ENCODE data around the gene ADD2. TPM values are rescaled to one million over a fixed set of nuclear protein-coding genes. Genes with fewer than 3 reads are reported as not detected.

Gene ADD2
- total RNA-seq, 1 donor from 2014 or later, result 2.6 TPM

GRCh38 chr2:70789304-70790135, 21.5 kb upstream of the ADD2 start:
- DNase-seq (ENCODE audit: low read depth, low spot score), result peak; percentile 13

DNA sequence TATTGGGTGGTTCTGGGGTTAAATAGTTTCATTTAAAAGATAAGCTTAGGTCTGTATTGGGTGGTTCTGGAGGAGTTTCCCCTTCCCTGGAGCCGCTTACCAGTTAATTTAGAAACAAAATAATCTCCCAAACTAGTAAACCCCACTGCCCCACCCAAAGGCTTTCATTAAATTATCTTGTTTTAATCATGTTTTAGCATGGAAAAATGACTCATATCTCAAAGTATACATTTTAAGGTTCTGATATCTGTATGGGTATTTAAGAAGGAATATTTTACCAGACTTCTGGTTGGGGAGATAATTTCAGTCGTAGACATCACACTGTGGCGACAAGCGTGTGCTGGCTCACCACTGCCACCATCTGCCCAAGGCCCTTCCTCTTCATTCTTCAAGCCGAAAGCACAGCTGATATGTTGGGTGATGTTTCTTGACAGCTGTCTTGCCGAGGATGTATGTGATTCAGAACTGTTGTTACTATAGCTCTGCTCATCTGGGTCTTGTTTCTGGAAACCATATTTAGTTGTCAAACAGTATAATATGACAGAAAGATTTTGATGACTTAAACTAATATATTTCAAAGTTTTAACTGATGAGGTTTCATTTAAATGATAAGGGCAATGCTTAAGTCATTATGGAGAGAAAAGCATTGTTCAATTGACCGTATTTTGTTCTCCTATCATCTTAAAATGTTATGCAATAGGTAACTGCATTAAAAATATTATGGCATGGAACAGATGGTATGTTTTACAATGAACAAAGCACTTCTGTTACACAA, 17.3 kb upstream of the ADD2 start:
- DNase-seq (ENCODE audit: low read depth, low spot score), result no peak

DNA sequence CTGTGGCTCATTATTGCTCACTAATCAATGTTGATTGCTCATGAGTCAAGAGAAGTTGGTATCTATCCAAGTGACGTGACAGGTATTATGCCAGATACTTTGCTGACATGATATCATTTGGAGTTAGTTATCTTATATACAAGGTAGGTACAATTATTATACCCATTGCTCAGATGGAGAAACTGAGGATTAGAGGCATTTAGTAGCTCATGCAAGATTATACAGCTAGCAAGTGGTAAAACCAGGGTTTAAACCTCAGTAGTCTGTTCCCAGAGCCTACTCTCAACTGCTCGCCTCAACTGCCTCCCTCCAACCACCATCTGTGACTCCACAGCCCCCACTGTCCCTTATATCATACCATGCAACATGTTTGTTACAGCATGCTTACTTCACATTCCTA, 16.3 kb upstream of the ADD2 start:
- no peak for DNase-seq (ENCODE audit: low read depth, low spot score)

GRCh38 chr2:70779911-70780545, 12.0 kb upstream of the ADD2 start:
- no peak for DNase-seq (ENCODE audit: low read depth, low spot score)

GRCh38 chr2:70779491-70779890, 11.5 kb upstream of the ADD2 start:
- DNase-seq (ENCODE audit: low read depth, low spot score), result no peak

DNA sequence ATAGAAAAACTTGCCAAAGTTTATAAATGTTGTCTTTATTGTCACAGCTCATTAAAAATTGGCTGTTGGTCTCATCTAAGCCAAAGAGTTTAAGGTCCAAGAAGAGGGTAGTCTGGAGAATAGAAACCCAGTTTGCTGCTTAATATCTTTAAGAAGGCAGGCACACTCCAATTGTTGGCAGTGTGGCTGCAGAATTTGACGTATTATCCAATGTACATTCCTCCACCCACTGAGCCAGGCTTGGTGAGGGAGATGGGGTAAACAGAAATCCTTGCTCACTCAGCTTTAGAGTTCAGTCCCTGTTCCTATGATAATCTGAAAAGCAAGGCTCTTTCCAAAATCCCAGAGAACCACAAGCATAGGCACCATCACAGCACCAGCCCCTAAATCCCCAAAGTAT, 10.7 kb upstream of the ADD2 start:
- DNase-seq (ENCODE audit: low read depth, low spot score), result no peak

GRCh38 chr2:70777450-70777849, 9.4 kb upstream of the ADD2 start:
- no peak for DNase-seq (ENCODE audit: low read depth, low spot score)

DNA sequence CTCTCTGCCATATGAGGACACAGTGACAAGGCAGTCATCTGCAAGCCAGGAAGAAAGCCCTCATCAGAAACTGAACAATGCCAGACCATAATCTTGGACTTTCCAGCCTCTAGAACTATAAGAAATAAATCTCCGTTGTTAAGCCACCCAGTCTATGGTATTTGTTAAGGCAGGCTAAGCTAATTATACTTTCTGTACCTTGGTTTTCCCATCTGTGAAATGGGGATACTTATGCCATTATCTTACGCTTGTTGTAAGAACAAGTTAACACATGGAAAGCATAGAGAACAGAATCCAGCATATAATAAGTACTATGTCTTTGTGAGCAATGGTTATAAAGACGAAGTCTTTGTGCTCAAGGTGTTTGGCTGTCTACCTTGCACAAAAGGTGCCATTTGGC, 8.3 kb upstream of the ADD2 start:
- no peak for DNase-seq (ENCODE audit: low read depth, low spot score)

- DNase-seq (ENCODE audit: low read depth, low spot score), result no peak
Observed at GRCh38 chr2:70775141-70775540, 7.1 kb upstream of the ADD2 start.

DNA sequence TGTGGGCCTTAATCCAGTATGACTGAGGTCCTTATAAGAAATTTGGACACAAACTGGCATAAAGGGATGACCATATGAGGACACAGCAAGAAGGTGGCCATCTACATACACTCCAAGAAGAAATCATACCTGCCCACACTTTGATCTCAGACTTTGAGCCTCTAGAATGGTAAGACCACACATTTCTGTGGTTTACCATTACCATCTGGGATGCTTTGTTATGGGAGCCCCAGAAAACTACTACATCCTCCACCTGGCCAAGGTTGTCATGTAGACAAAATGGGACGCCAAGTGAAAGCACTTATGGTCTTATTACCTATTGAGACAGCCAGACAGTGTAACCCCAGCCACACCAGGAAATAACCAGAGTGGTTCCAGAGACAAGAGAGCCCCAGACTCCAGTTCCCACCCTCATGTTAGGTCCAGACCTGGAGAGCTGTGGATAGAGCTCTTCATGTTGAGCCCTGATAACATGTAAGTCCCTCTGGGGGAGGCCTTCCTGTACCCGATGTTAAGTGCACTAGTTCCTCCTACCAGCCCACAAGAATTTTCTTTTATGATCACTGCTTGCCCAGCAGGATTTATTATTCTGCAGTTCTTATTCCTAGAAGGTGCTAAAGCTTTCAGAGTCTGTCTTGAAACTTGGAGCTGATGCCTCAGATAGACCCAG, 4.6 kb upstream of the ADD2 start:
- DNase-seq (ENCODE audit: low read depth, low spot score), result no peak

GRCh38 chr2:70771446-70771845, 3.4 kb upstream of the ADD2 start:
- no peak for DNase-seq (ENCODE audit: low read depth, low spot score)

GRCh38 chr2:70769450-70769849, 1.4 kb upstream of the ADD2 start:
- DNase-seq (ENCODE audit: low read depth, low spot score), result no peak

GRCh38 chr2:70768590-70769085, 638 bp upstream of the ADD2 start:
- DNase-seq (ENCODE audit: low read depth, low spot score), result no peak

GRCh38 chr2:70767079-70767698, 811 bp downstream of the ADD2 start:
- DNase-seq (ENCODE audit: low read depth, low spot score), result no peak

DNA sequence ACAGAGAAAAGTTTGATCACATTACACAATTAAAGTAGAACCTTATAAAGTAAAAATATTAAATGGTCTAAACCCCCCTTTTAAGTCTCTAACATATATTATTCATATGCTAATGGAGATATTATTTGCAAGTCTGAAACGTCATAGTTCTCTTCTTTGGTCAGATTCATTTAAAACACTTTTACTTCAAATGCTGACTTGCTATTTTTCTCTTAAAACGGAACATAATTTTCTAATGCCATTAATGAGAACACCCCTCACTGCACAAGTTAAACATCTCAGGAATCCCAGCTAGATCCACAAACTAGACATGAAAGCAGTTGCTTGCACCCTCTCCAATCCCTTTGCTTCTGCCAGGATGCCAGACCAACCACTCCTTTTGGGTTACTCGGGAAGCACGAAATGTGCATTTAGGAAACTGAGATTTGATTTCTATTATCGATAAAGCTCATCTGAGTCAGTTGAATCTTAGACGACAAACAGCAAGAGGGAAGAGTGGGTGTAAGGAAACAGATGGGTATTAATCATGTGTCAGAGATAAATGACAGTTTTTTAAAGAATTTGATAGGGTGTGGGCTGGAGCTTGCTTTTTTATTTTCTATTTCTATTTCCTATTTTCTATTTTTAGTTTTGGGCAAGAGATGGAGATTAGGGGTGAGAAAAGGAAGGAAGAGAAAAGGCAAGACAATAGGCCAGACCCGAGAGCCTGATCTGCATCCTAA, 1.5 kb downstream of the ADD2 start:
- DNase-seq (ENCODE audit: low read depth, low spot score), result no peak

- DNase-seq (ENCODE audit: low read depth, low spot score), result no peak
Observed at GRCh38 chr2:70765507-70765906, 2.5 kb downstream of the ADD2 start.

GRCh38 chr2:70759446-70759845, 8.6 kb downstream of the ADD2 start:
- no peak for DNase-seq (ENCODE audit: low read depth, low spot score)

DNA sequence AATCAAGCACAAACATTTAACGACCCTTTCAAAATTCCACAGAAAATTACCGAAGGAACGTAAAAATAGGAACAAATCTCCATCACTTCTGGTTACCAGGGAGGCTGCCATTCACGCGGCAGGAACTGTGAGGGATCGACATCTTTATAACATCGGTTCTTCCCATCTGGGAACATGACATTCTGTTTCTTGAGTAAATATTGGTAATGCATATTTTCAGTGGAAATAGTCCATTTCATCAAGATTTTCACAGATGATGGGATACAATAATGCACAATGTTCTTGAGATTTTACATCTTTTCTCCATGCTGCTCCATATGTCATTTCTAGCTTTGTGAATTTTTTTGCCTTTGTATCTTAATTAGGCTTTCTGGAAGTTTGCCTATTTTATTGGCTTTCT, 10.0 kb downstream of the ADD2 start:
- no peak for DNase-seq (ENCODE audit: low read depth, low spot score)

DNA sequence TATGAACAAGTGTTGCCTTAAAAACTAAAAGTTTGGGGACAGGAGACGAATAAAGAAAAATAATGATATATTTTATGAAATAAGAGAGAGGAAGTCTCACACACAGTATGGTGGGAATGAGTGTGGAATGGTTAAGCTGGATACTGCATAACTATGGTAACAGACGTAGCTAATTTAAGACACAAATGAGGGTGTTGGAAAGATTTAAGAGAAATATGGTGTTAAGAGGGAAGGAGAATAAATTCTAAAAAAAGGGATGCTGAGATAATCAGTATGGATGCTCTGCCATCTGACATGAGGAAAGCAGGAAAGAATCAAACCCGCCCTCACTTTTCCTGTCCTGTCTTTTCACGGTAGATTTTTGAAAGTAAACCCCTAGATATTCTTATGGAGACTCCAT, 10.6 kb downstream of the ADD2 start:
- no peak for DNase-seq (ENCODE audit: low read depth, low spot score)

DNA sequence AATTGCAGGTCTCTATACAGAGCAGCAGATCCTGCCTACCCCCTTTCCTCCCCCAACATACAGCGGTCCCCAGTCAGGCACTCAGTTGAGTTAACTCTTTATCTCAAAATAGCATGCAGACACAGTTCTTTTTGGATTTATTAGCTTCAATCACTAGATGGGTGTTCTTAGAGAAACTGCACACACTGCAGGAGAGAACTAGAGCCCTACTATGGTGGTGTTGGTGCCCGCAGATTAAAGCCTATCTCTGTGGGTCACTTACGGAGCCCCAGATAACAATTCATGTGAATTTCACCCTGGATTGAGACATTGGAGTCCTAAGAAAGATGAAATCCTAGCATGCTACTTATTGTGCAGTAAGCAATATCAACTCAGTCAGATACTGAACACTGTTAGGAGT, 11.9 kb downstream of the ADD2 start:
- DNase-seq (ENCODE audit: low read depth, low spot score), result no peak

GRCh38 chr2:70753902-70754301, 14.1 kb downstream of the ADD2 start:
- no peak for DNase-seq (ENCODE audit: low read depth, low spot score)

Data from pulmonary artery endothelial cell (primary cell).